Measurements from ENCODE around the gene CFAP70. TPM values are rescaled to one million over a fixed set of nuclear protein-coding genes. Genes with fewer than 3 reads are reported as not detected.
"Not testable (repeated sequence)": the region's sequence is repeated elsewhere in the genome, so short reads cannot be mapped to it uniquely, and the experiment has no call there.

CFAP70 gene
- total RNA-seq, 1 experiment from 2014 or later, result 0.31 TPM

DNA sequence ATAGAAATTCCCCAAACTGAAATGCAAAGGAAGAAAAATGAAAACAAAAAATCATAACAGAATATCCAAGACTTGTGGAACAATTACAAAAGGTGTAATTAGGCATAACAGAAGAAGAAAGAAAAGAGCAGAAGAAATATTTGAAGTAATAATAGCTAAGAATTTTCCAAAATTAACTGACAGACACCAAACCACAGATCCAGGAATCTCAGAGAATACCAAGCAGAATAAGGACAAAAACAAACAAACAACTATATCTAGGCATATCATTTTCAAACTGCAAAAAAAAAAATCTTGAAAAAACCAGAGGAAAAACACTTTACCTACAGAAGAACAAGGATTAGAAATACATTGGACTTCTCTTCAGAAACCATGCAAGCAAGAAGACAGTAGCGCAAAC, 25.5 kb downstream of the CFAP70 start:
- no peak overlapping the region for H3K4me3 Mint-ChIP-seq
- H3K9me3 Mint-ChIP-seq, result no peaks in the 10 kb centered on the region
- DNase-seq (ENCODE audit: low spot score), result no peak
- H3K27ac Mint-ChIP-seq, result no peak overlapping the region
- peaks cover 5% of the 10 kb centered on the region; the same call in 1 of the 2 replicates for H3K4me1 Mint-ChIP-seq
- H3K27me3 Mint-ChIP-seq (ENCODE audit: low read depth), result no peaks in the 10 kb centered on the region
- no peak for ATAC-seq
- TF ChIP-seq MYBL2 (CRISPR knock-in tag; IDR thresholded peaks at IDR 0.05) (no peak), GTF2I (CRISPR knock-in tag; conservative IDR thresholded peaks at IDR 0.05) (no peak), ESRRA (CRISPR knock-in tag; IDR thresholded peaks at IDR 0.05; ENCODE audit: borderline replicate concordance) (no peak), ZNF121 (CRISPR knock-in tag; IDR thresholded peaks at IDR 0.05) (no peak), ZNF232 (CRISPR knock-in tag; IDR thresholded peaks at IDR 0.05) (no peak), TCF7 (CRISPR knock-in tag; IDR thresholded peaks at IDR 0.05; ENCODE audit: low read depth) (no peak), HMGA2 (CRISPR knock-in tag; IDR thresholded peaks at IDR 0.05) (no peak), NR1H2 (CRISPR knock-in tag; IDR thresholded peaks at IDR 0.05) (no peak)
- TF ChIP-seq, protein P1, sequence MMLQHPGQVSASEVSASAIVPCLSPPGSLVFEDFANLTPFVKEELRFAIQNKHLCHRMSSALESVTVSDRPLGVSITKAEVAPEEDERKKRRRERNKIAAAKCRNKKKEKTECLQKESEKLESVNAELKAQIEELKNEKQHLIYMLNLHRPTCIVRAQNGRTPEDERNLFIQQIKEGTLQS (CRISPR knock-in tag; conservative IDR thresholded peaks at IDR 0.05), result no peak
- TF ChIP-seq, protein P2, sequence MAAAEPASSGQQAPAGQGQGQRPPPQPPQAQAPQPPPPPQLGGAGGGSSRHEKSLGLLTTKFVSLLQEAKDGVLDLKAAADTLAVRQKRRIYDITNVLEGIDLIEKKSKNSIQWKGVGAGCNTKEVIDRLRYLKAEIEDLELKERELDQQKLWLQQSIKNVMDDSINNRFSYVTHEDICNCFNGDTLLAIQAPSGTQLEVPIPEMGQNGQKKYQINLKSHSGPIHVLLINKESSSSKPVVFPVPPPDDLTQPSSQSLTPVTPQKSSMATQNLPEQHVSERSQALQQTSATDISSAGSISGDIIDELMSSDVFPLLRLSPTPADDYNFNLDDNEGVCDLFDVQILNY (CRISPR knock-in tag; IDR thresholded peaks at IDR 0.05), result no peak
- TF ChIP-seq, protein P3, sequence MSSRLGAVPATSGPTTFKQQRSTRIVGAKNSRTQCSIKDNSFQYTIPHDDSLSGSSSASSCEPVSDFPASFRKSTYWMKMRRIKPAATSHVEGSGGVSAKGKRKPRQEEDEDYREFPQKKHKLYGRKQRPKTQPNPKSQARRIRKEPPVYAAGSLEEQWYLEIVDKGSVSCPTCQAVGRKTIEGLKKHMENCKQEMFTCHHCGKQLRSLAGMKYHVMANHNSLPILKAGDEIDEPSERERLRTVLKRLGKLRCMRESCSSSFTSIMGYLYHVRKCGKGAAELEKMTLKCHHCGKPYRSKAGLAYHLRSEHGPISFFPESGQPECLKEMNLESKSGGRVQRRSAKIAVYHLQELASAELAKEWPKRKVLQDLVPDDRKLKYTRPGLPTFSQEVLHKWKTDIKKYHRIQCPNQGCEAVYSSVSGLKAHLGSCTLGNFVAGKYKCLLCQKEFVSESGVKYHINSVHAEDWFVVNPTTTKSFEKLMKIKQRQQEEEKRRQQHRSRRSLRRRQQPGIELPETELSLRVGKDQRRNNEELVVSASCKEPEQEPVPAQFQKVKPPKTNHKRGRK (CRISPR knock-in tag; IDR thresholded peaks at IDR 0.05; ENCODE audit: borderline replicate concordance), result no peak
- CTCF ChIA-PET, result no interaction called here
- POLR2A ChIA-PET, result no interaction called here
- H3K36me3 Mint-ChIP-seq, result no peaks in the 10 kb centered on the region

DNA sequence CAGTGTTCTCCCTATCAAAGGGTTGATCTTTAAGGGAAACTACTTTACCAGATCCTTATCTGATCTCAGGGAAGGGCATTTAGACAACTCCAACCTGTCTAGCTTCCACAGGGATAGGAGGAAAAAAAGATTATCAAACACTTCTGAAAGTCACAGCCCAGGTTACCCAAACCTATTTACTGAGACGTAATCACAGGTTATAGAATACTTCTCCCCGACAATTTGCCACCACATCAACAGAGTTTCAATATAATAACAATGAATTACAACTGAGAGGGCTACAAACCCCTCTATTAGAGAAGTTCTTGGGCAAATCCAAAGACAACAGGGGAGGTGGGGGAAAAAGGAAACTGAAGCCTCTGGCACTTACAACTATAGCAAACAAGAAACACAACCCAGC, 26.3 kb downstream of the CFAP70 start:
- H3K9me3 Mint-ChIP-seq, result no peaks in the 10 kb centered on the region
- H3K36me3 Mint-ChIP-seq, result no peaks in the 10 kb centered on the region
- DNase-seq (ENCODE audit: low spot score) (no peak), ATAC-seq (no peak)
- H3K4me3 Mint-ChIP-seq, result no peak overlapping the region
- ChIA-PET CTCF (no interaction called here), POLR2A (no interaction called here)
- TF ChIP-seq SP1 (CRISPR knock-in tag; conservative IDR thresholded peaks at IDR 0.05), result no peak
- TF ChIP-seq FOXP1 (CRISPR knock-in tag; IDR thresholded peaks at IDR 0.05; ENCODE audit: borderline replicate concordance), result no peak
- TF ChIP-seq ZNF396 (CRISPR knock-in tag; IDR thresholded peaks at IDR 0.05; ENCODE audit: borderline replicate concordance), result no peak
- no peak for TF ChIP-seq SOX15 (CRISPR knock-in tag; IDR thresholded peaks at IDR 0.05)
- TF ChIP-seq RORB (CRISPR knock-in tag; IDR thresholded peaks at IDR 0.05), result no peak
- no peak for TF ChIP-seq SMAD3 (CRISPR knock-in tag; IDR thresholded peaks at IDR 0.05; ENCODE audit: borderline replicate concordance)
- no peak for TF ChIP-seq CREM (CRISPR knock-in tag; IDR thresholded peaks at IDR 0.05)
- TF ChIP-seq TEAD4 (CRISPR knock-in tag; IDR thresholded peaks at IDR 0.05), result no peak
- TF ChIP-seq, protein P4, sequence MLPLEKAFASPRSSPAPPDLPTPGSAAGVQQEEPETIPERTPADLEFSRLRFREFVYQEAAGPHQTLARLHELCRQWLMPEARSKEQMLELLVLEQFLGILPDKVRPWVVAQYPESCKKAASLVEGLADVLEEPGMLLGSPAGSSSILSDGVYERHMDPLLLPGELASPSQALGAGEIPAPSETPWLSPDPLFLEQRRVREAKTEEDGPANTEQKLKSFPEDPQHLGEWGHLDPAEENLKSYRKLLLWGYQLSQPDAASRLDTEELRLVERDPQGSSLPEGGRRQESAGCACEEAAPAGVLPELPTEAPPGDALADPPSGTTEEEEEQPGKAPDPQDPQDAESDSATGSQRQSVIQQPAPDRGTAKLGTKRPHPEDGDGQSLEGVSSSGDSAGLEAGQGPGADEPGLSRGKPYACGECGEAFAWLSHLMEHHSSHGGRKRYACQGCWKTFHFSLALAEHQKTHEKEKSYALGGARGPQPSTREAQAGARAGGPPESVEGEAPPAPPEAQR (CRISPR knock-in tag; IDR thresholded peaks at IDR 0.05), result no peak
- TF ChIP-seq, protein P5, sequence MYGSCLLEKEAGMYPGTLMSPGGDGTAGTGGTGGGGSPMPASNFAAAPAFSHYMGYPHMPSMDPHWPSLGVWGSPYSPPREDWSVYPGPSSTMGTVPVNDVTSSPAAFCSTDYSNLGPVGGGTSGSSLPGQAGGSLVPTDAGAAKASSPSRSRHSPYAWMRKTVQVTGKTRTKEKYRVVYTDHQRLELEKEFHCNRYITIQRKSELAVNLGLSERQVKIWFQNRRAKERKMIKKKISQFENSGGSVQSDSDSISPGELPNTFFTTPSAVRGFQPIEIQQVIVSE (CRISPR knock-in tag; IDR thresholded peaks at IDR 0.05; ENCODE audit: borderline replicate concordance), result no peak
- H3K27me3 Mint-ChIP-seq (ENCODE audit: low read depth), result no peaks in the 10 kb centered on the region
- H3K4me1 Mint-ChIP-seq, result peaks cover 5% of the 10 kb centered on the region; the same call in 1 of the 2 replicates
- no peak overlapping the region for H3K27ac Mint-ChIP-seq

DNA sequence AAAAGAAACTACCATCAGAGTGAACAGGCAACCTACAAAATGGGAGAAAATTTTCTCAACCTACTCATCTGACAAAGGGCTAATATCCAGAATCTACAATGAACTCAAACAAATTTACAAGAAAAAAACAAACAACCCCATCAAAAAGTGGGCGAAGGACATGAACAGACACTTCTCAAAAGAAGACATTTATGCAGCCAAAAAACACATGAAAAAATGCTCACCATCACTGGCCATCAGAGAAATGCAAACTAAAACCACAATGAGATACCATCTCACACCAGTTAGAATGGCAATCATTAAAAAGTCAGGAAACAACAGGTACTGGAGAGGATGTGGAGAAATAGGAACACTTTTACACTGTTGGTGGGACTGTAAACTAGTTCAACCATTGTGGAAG, 30.1 kb downstream of the CFAP70 start:
- CTCF ChIA-PET; H3K4me3 Mint-ChIP-seq; H3K36me3 Mint-ChIP-seq; H3K27ac Mint-ChIP-seq; ATAC-seq; DNase-seq (ENCODE audit: low spot score); H3K9me3 Mint-ChIP-seq; POLR2A ChIA-PET; H3K4me1 Mint-ChIP-seq; H3K27me3 Mint-ChIP-seq (ENCODE audit: low read depth): not testable (repeated sequence)

DNA sequence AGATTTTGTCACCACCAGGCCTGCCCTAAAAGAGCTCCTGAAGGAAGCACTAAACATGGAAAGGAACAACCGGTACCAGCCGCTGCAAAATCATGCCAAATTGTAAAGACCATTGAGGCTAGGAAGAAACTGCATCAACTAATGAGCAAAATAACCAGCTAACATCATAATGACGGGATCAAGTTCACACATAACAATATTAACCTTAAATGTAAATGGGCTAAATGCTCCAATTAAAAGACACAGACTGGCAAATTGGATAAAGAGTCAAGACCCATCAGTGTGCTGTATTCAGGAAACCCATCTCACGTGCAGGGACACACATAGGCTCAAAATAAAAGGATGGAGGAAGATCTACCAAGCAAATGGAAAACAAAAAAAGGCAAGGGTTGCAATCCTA, 33.4 kb downstream of the CFAP70 start:
- H3K36me3 Mint-ChIP-seq; H3K4me3 Mint-ChIP-seq; H3K27ac Mint-ChIP-seq; CTCF ChIA-PET; POLR2A ChIA-PET; DNase-seq (ENCODE audit: low spot score); H3K4me1 Mint-ChIP-seq; H3K27me3 Mint-ChIP-seq (ENCODE audit: low read depth); ATAC-seq: not testable (repeated sequence)
- H3K9me3 Mint-ChIP-seq, result peaks cover 22% of the 10 kb centered on the region

DNA sequence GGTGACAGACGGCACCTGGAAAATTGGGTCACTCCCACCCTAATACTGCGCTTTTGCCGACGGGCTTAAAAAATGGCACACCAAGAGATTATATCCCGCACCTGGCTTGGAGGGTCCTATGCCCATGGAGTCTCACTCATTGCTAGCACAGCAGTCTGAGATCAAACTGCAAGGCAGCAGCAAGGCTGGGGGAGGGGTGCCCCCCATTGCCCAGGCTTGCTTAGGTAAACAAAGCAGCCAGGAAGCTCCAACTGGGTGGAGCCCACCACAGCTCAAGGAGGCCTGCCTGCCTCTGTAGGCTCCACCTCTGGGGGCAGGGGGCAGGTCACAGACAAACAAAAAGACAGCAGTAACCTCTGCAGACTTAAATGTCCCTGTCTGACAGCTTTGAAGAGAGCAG, 35.1 kb downstream of the CFAP70 start:
- H3K27ac Mint-ChIP-seq; CTCF ChIA-PET; ATAC-seq; DNase-seq (ENCODE audit: low spot score); H3K36me3 Mint-ChIP-seq; H3K27me3 Mint-ChIP-seq (ENCODE audit: low read depth); POLR2A ChIA-PET; H3K4me3 Mint-ChIP-seq; H3K4me1 Mint-ChIP-seq: not testable (repeated sequence)
- peaks cover 31% of the 10 kb centered on the region for H3K9me3 Mint-ChIP-seq

All from WTC11 (cell line).